Keratinocyte (primary cell): ENCODE data around the gene SMIM28. TPM values are rescaled to one million over a fixed set of nuclear protein-coding genes. Genes with fewer than 3 reads are reported as not detected.

Source experiments
- DNase-seq: peaks from one replicate; pipeline ENCODE4 v3.0.0-alpha.2; 2011; ENCODE audit warnings: low read depth, missing footprints, low spot score
- FAIRE-seq: peaks from 2 replicates; lab custom pipeline; 2011; peaks lifted over from hg19 to GRCh38; lab: Jason Lieb, UNC
- H2AFZ ChIP-seq: 2 replicates; pipeline ENCODE4 v1.6.0; 2012; ENCODE audit warnings: low read length, control low read depth, inconsistent platforms; ENCODE audit not compliant: control insufficient read depth
- H3K27ac ChIP-seq: 2 replicates; pipeline ENCODE4 v1.5.1; 2011; ENCODE audit warnings: low read length; ENCODE audit not compliant: control insufficient read depth, insufficient read depth
- H3K27me3 ChIP-seq: 3 replicates; pipeline ENCODE4 v1.6.0; 2011; ENCODE audit warnings: low read length; ENCODE audit not compliant: control insufficient read depth, insufficient read depth; ENCODE audit errors: extremely low read depth
- H3K36me3 ChIP-seq, 2 experiments: 2 replicates in 1 of 2; 3 replicates in 1 of 2; pipeline ENCODE4 v1.5.1; 2011; ENCODE audit warnings: low read length in 2 of 2, mild to moderate bottlenecking in 1 of 2; ENCODE audit not compliant: control insufficient read depth in 2 of 2, insufficient read depth in 2 of 2; ENCODE audit errors: extremely low read depth in 1 of 2
- H3K4me1 ChIP-seq: 3 replicates; pipeline ENCODE4 v1.5.1; 2011; ENCODE audit warnings: low read length; ENCODE audit not compliant: control insufficient read depth, insufficient read depth; ENCODE audit errors: extremely low read depth
- H3K4me2 ChIP-seq: 3 replicates; pipeline ENCODE4 v1.6.0; 2011; ENCODE audit warnings: low read depth, low read length; ENCODE audit not compliant: control insufficient read depth, insufficient read depth; ENCODE audit errors: extremely low read depth
- H3K4me3 ChIP-seq, 3 experiments: fragments of 200-600 bp in 1 of 3; sonication (generic) in 1 of 3; 2 replicates in 2 of 3; 3 replicates in 1 of 3; pipeline ENCODE4 v1.5.1; 2011 to 2016; ENCODE audit warnings: low read length in 3 of 3, mild to moderate bottlenecking in 3 of 3, control low read depth in 2 of 3, inconsistent platforms in 1 of 3, low read depth in 1 of 3, mixed read lengths in 1 of 3, mixed run types in 1 of 3, moderate library complexity in 1 of 3; ENCODE audit not compliant: control insufficient read depth in 2 of 3, insufficient read depth in 2 of 3; ENCODE audit errors: extremely low read depth in 1 of 3
- H3K79me2 ChIP-seq: 2 replicates; pipeline ENCODE4 v1.6.0; 2012; ENCODE audit warnings: low read length; ENCODE audit not compliant: control insufficient read depth, insufficient read depth
- H3K9ac ChIP-seq: 3 replicates; pipeline ENCODE4 v1.6.0; 2011; ENCODE audit warnings: low read length; ENCODE audit not compliant: control insufficient read depth, insufficient read depth; ENCODE audit errors: extremely low read depth
- H3K9me1 ChIP-seq: 3 replicates; pipeline ENCODE4 v1.6.0; 2011; ENCODE audit warnings: low read length; ENCODE audit not compliant: control insufficient read depth, insufficient read depth; ENCODE audit errors: extremely low read depth
- H3K9me3 ChIP-seq: 2 replicates; pipeline ENCODE4 v1.5.1; 2012; ENCODE audit warnings: low read depth, low read length; ENCODE audit not compliant: control insufficient read depth
- H4K20me1 ChIP-seq: 3 replicates; pipeline ENCODE4 v1.6.0; 2011; ENCODE audit warnings: low read length; ENCODE audit not compliant: control insufficient read depth, insufficient read depth; ENCODE audit errors: extremely low read depth
- EZH2 ChIP-seq: IDR thresholded peaks from one replicate; pipeline ENCODE4 v1.6.1; 2012; ENCODE audit warnings: inconsistent platforms, mild to moderate bottlenecking, low read length, moderate library complexity
- dilution Hi-C: fragments of 300-500 bp; cut with MboI; formaldehyde crosslinking; loops from one replicate; pipeline ENCODE4 v1.7.0; 2020; ENCODE audit warnings: low sequenced_read_pairs; ENCODE audit not compliant: extremely low pct_ligation_motif_present
- polyA plus RNA-seq, 5 experiments: library from polyadenylated mRNA; depleted of rRNA in 3 of 5; stranded (reverse) in 3 of 5; stranded (forward) in 1 of 5; unstranded in 1 of 5; fragments of >200 nt; gene quantifications; 1 replicate in 1 of 5; 2 replicates in 3 of 5; 3 replicates in 1 of 5; pipeline versions ENCODE4 v1.2.1 to v1.2.3, GENCODE V29; 2011 to 2012; ENCODE audit warnings: missing spikeins in 2 of 5, low read depth in 1 of 5, low replicate concordance in 1 of 5
- TF ChIP-seq, protein P1 (sequence below), 3 experiments: IDR thresholded peaks in 1 of 3; conservative IDR thresholded peaks in 1 of 3; optimal IDR thresholded peaks in 1 of 3; 2 replicates in 2 of 3; 3 replicates in 1 of 3; pipeline versions ENCODE3 to v1.5.1; 2011; ENCODE audit warnings: low read length in 3 of 3, mild to moderate bottlenecking in 3 of 3, moderate library complexity in 2 of 3, control low read depth in 1 of 3, inconsistent platforms in 1 of 3; ENCODE audit not compliant: insufficient read depth in 2 of 3; ENCODE audit errors: extremely low read depth in 1 of 3

Gene SMIM28
- polyA plus RNA-seq, 1 donor (not counting 4 experiments of a cell fraction or from before 2014, with no cell fraction given) = not detected

GRCh38 chr6:138418118-138418742 is 40.5 kb downstream of the SMIM28 start:
- no peaks in the 10 kb centered on the region for H3K27me3 ChIP-seq
- H3K4me2 ChIP-seq = no peak overlapping the region
- peaks cover 12 to 14% of the 10 kb centered on the region in 2 experiments for H3K36me3 ChIP-seq
- no peak overlapping the region for H2AFZ ChIP-seq
- no peak overlapping the region for H3K9ac ChIP-seq
- dilution Hi-C loops = no loop called here
- H3K79me2 ChIP-seq = no peaks in the 10 kb centered on the region
- H3K4me1 ChIP-seq = no peaks in the 10 kb centered on the region
- FAIRE-seq (no peak), DNase-seq (no peak)
- H3K4me3 ChIP-seq = no peak overlapping the region
- no peaks in the 10 kb centered on the region for H3K9me1 ChIP-seq
- no peaks in the 10 kb centered on the region for H4K20me1 ChIP-seq
- H3K9me3 ChIP-seq = no peaks in the 10 kb centered on the region
- TF ChIP-seq, protein P1, sequence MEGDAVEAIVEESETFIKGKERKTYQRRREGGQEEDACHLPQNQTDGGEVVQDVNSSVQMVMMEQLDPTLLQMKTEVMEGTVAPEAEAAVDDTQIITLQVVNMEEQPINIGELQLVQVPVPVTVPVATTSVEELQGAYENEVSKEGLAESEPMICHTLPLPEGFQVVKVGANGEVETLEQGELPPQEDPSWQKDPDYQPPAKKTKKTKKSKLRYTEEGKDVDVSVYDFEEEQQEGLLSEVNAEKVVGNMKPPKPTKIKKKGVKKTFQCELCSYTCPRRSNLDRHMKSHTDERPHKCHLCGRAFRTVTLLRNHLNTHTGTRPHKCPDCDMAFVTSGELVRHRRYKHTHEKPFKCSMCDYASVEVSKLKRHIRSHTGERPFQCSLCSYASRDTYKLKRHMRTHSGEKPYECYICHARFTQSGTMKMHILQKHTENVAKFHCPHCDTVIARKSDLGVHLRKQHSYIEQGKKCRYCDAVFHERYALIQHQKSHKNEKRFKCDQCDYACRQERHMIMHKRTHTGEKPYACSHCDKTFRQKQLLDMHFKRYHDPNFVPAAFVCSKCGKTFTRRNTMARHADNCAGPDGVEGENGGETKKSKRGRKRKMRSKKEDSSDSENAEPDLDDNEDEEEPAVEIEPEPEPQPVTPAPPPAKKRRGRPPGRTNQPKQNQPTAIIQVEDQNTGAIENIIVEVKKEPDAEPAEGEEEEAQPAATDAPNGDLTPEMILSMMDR (optimal IDR thresholded peaks at IDR 0.05 in 1 of 3, IDR thresholded peaks at IDR 0.05 in 1 of 3, conservative IDR thresholded peaks at IDR 0.05 in 1 of 3; ENCODE audit: extremely low read depth in 1 of 3, insufficient read depth in 2 of 3, low read length in 3 of 3) = no peak
- no peak for TF ChIP-seq EZH2
- H3K27ac ChIP-seq = no peak overlapping the region

- Histone ChIP-seq H3K4me2 (no peak overlapping the region), H2AFZ (no peak overlapping the region), H3K9ac (no peak overlapping the region), H3K27ac (no peak overlapping the region), H3K9me1 (no peaks in the 10 kb centered on the region), H3K79me2 (no peaks in the 10 kb centered on the region), H4K20me1 (no peaks in the 10 kb centered on the region), H3K36me3 (peaks cover 7 to 14% of the 10 kb centered on the region in 2 experiments), H3K4me3 (no peak overlapping the region), H3K4me1 (no peaks in the 10 kb centered on the region), H3K27me3 (no peaks in the 10 kb centered on the region), H3K9me3 (no peaks in the 10 kb centered on the region)
- TF ChIP-seq EZH2 = no peak
- TF ChIP-seq, protein P1 (optimal IDR thresholded peaks at IDR 0.05 in 1 of 3, IDR thresholded peaks at IDR 0.05 in 1 of 3, conservative IDR thresholded peaks at IDR 0.05 in 1 of 3; ENCODE audit: extremely low read depth in 1 of 3, insufficient read depth in 2 of 3, low read length in 3 of 3) = no peak
- dilution Hi-C loops = no loop called here
- no peak for DNase-seq
- no peak for FAIRE-seq
Observed at GRCh38 chr6:138419766-138420165, 42.1 kb downstream of the SMIM28 start.
